22Rv1 (cell line): ENCODE results near the gene BCAT1.

Experiments
- ZFX ChIP-seq: fragments of 450-650 bp; IDR thresholded peaks from 2 replicates; pipeline ENCODE4 v1.6.1; 2017; ENCODE audit warnings: antibody characterized with exemption, borderline replicate concordance
- TF ChIP-seq, protein P1 (sequence below): fragments of 450-650 bp; IDR thresholded peaks from 2 replicates; pipeline ENCODE4 v1.5.1; 2017; ENCODE audit warnings: mild to moderate bottlenecking

DNA sequence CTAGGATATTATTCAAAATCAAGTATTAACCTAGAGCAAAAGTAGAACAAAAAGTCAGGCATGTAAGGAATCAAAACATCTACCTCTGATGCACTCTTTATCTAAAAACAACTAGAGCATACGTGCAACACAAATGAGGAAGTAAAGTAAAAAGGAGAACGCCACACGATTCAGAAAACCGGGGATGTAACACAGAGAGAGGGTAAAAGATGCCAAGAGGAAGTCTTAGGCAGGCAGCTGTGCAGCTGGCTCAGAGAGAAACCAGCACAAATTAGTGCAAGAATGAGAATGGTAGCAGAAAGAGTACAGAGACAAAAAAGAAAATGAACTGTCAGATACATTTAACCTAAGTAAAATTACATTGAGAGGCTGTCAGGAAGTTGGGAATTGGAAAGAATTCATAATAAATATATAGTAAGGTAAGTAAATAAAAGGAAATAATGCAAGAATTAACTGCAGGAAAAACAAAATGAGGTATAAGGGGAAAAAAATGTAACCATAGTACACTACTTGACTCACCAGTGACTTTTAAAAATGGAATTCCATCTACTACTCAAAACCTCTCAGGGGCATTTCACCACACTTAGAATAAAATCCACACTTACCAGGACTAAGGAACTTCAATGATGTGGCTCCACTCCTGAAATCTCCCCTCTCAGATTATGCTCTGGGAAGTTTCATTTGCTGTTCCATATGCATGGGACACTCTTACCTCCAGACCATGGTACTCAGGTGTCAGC, 17.1 kb downstream of the BCAT1 start:
- TF ChIP-seq, protein P1, sequence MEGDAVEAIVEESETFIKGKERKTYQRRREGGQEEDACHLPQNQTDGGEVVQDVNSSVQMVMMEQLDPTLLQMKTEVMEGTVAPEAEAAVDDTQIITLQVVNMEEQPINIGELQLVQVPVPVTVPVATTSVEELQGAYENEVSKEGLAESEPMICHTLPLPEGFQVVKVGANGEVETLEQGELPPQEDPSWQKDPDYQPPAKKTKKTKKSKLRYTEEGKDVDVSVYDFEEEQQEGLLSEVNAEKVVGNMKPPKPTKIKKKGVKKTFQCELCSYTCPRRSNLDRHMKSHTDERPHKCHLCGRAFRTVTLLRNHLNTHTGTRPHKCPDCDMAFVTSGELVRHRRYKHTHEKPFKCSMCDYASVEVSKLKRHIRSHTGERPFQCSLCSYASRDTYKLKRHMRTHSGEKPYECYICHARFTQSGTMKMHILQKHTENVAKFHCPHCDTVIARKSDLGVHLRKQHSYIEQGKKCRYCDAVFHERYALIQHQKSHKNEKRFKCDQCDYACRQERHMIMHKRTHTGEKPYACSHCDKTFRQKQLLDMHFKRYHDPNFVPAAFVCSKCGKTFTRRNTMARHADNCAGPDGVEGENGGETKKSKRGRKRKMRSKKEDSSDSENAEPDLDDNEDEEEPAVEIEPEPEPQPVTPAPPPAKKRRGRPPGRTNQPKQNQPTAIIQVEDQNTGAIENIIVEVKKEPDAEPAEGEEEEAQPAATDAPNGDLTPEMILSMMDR, result no peak
- no peak for TF ChIP-seq ZFX
